C1 segment of cervical spinal cord (tissue), 14 donors: ENCODE measurements around the gene CFAP43.
"Not testable (repeated sequence)": the region's sequence is repeated elsewhere in the genome, so short reads cannot be mapped to it uniquely, and the experiment has no call there.

ENCODE experiments used
- DNase-seq, 14 donors: peaks; one replicate each; lab custom pipeline; 2025; lab: John Stamatoyannopoulos, UW

Gene CFAP43

GRCh38 chr10:104232613-104233102 lies 494 bp upstream of the CFAP43 start:
- DNase-seq, result no peak

GRCh38 chr10:104230490-104230889 lies 1.7 kb downstream of the CFAP43 start:
- DNase-seq, result no peak

GRCh38 chr10:104223304-104223703 lies 8.9 kb downstream of the CFAP43 start:
- no peak for DNase-seq

GRCh38 chr10:104220522-104220921 lies 11.6 kb downstream of the CFAP43 start:
- DNase-seq, result no peak

- no peak for DNase-seq
Measured at GRCh38 chr10:104218751-104219150, 13.4 kb downstream of the CFAP43 start.

- no peak for DNase-seq
Measured at GRCh38 chr10:104216631-104217030, 15.5 kb downstream of the CFAP43 start.

- peak in 9 of 14 donors; percentile 0 to 44 (median 7) for DNase-seq
Measured at GRCh38 chr10:104209575-104210198, 22.5 kb downstream of the CFAP43 start.

GRCh38 chr10:104208730-104209129 lies 23.4 kb downstream of the CFAP43 start:
- no peak for DNase-seq

GRCh38 chr10:104202231-104202630 lies 29.9 kb downstream of the CFAP43 start:
- no peak for DNase-seq

GRCh38 chr10:104201636-104202035 lies 30.5 kb downstream of the CFAP43 start:
- DNase-seq, result no peak

GRCh38 chr10:104199567-104199966 lies 32.6 kb downstream of the CFAP43 start:
- no peak for DNase-seq

- no peak for DNase-seq
Measured at GRCh38 chr10:104197364-104197763, 34.8 kb downstream of the CFAP43 start.

GRCh38 chr10:104195706-104196105 lies 36.5 kb downstream of the CFAP43 start:
- DNase-seq, result no peak

GRCh38 chr10:104193787-104194186 lies 38.4 kb downstream of the CFAP43 start:
- no peak for DNase-seq

GRCh38 chr10:104190695-104191094 lies 41.5 kb downstream of the CFAP43 start:
- no peak for DNase-seq

GRCh38 chr10:104183682-104184081 lies 48.5 kb downstream of the CFAP43 start:
- no peak for DNase-seq

- DNase-seq, result not testable (repeated sequence)
Measured at GRCh38 chr10:104174136-104174535, 58.0 kb downstream of the CFAP43 start.

GRCh38 chr10:104170610-104171254 lies 61.4 kb downstream of the CFAP43 start:
- DNase-seq, result no peak

- no peak for DNase-seq
Measured at GRCh38 chr10:104155591-104155990, 76.6 kb downstream of the CFAP43 start.

- no peak for DNase-seq
Measured at GRCh38 chr10:104151737-104152136, 80.4 kb downstream of the CFAP43 start.

- no peak for DNase-seq
Measured at GRCh38 chr10:104150139-104150538, 82.0 kb downstream of the CFAP43 start.

- peak in 7 of 14 donors; percentile 6 to 51 (median 15) for DNase-seq
Measured at GRCh38 chr10:104146882-104147281, 85.3 kb downstream of the CFAP43 start.

GRCh38 chr10:104144931-104145330 lies 87.2 kb downstream of the CFAP43 start:
- DNase-seq, result no peak
